ENCODE results near the gene GATAD2B.

DNA sequence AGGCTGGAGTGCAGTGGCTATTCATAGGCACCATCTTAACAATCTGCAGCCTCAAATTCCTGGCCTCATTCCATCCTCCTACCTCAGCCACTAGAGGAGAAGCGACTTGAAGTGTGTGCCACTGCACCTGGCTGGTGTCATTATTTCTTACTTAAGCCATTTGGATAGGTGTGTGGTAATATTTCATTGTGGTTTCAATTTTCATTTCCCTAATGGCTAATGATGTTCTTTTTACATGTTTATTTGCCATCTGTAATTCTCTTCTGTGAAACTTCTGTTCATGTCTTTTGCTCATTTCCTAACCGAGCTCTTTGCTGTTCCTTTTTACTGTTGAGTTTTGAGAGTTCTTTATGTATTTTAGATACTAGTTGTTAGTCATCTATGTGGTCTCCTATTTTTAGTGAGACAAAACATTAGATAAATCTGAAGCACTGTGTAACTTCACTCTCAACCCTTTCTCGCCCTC lies 80.7 kb downstream of the GATAD2B start:
- TF ChIP-seq, protein P1, sequence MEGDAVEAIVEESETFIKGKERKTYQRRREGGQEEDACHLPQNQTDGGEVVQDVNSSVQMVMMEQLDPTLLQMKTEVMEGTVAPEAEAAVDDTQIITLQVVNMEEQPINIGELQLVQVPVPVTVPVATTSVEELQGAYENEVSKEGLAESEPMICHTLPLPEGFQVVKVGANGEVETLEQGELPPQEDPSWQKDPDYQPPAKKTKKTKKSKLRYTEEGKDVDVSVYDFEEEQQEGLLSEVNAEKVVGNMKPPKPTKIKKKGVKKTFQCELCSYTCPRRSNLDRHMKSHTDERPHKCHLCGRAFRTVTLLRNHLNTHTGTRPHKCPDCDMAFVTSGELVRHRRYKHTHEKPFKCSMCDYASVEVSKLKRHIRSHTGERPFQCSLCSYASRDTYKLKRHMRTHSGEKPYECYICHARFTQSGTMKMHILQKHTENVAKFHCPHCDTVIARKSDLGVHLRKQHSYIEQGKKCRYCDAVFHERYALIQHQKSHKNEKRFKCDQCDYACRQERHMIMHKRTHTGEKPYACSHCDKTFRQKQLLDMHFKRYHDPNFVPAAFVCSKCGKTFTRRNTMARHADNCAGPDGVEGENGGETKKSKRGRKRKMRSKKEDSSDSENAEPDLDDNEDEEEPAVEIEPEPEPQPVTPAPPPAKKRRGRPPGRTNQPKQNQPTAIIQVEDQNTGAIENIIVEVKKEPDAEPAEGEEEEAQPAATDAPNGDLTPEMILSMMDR (IDR thresholded peaks at IDR 0.05): no peak
- TF ChIP-seq POLR2A (IDR thresholded peaks at IDR 0.05): no peak

Measured in thyroid gland (tissue), 4 donors.